ENCODE results near the gene CRACR2A.

Gene CRACR2A

GRCh38 chr12:3694673-3695072 is 58.2 kb downstream of the CRACR2A start:
- no peak for DNase-seq (ENCODE audit: low read depth)
- no peak overlapping the region for H3K4me3 ChIP-seq (ENCODE audit: control insufficient read depth, low read depth, low read length)
- no peak for TF ChIP-seq CTCF (IDR thresholded peaks at IDR 0.05; ENCODE audit: control insufficient read depth, insufficient read depth, low read depth, low read length, missing control alignments)

DNA sequence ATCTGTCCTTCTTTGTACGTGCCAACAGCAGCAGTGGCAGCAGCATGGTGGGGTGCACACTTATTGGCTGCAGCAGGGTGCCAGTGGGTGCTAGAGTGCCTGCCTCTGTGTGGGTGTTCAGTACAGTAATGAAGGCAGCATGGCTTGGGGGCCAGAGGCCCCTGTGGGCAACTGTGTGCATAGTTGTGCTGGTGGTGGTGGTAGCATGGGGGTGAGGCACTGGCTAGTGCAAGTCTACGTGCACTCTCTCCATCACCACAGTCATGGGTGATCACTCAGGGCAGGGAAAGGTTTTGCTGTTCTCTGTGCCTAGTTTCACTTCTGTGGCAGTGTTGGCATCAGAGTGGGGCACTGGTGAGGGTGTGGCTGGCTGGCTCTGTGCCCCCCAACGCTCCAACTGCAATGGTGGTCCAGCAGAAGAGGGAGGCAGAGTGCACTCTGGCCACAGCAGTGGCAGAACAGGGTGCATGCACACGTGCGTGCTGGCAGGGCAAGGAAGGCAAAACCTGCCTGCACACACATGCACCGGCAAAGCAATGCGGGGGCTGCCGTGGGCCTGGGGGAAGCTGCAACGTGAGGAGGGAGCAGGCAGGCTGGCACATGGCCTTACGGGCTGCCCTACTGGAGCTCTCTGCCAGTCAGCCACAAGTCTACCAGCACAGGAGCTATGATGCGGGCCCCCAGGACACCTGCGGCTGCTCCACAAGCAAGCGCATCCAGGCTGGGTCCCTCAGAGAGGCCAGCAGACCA is 60.1 kb downstream of the CRACR2A start:
- no peak for TF ChIP-seq CTCF (IDR thresholded peaks at IDR 0.05; ENCODE audit: control insufficient read depth, insufficient read depth, low read depth, low read length, missing control alignments)
- H3K4me3 ChIP-seq (ENCODE audit: control insufficient read depth, low read depth, low read length), result no peak overlapping the region
- DNase-seq (ENCODE audit: low read depth), result no peak

DNA sequence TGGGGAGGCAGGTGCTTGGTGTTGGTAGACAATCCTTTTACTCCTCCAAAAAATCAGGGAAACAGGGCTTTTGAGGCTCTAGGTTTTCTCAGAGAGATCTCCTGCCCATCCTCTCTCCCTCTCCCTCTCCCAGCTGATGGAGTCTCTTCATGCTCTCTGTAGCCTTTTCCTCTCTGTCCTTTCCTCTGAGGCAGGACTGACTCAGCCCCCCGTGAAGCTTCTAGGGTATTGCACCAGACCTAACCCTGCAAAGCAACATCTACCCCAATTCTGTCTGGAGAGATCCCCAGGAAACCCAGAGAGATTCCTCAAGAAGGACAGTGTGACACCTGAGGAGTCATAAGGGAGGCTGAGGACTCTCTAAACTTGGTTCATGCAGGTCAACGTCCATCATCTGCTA is 66.4 kb downstream of the CRACR2A start:
- no peak for TF ChIP-seq CTCF (IDR thresholded peaks at IDR 0.05; ENCODE audit: control insufficient read depth, insufficient read depth, low read depth, low read length, missing control alignments)
- DNase-seq (ENCODE audit: low read depth), result no peak
- H3K4me3 ChIP-seq (ENCODE audit: control insufficient read depth, low read depth, low read length), result no peak overlapping the region

DNA sequence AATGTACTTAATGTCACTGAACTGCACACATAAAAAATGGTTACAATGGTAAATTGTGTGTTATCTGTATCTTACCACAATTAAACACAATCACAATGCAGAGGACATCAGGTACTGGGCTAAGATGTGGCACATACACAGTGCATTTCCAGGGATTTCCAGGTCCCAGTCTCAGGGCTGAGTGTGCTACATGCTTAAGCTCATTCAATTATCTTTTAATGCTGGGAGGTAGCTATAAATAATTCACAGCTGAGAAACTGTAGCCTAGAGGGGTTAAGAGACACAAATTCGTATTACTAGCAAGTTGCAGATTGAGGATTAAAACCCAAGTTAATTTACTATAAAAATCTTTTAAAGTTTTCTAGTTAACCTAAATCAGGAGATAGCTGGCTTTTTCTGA is 67.1 kb downstream of the CRACR2A start:
- no peak for TF ChIP-seq CTCF (IDR thresholded peaks at IDR 0.05; ENCODE audit: control insufficient read depth, insufficient read depth, low read depth, low read length, missing control alignments)
- no peak for DNase-seq (ENCODE audit: low read depth)
- no peak overlapping the region for H3K4me3 ChIP-seq (ENCODE audit: control insufficient read depth, low read depth, low read length)

GRCh38 chr12:3684449-3685051 is 68.4 kb downstream of the CRACR2A start:
- no peak for DNase-seq (ENCODE audit: low read depth)
- no peak for TF ChIP-seq CTCF (IDR thresholded peaks at IDR 0.05; ENCODE audit: control insufficient read depth, insufficient read depth, low read depth, low read length, missing control alignments)
- H3K4me3 ChIP-seq (ENCODE audit: control insufficient read depth, low read depth, low read length), result no peak overlapping the region

DNA sequence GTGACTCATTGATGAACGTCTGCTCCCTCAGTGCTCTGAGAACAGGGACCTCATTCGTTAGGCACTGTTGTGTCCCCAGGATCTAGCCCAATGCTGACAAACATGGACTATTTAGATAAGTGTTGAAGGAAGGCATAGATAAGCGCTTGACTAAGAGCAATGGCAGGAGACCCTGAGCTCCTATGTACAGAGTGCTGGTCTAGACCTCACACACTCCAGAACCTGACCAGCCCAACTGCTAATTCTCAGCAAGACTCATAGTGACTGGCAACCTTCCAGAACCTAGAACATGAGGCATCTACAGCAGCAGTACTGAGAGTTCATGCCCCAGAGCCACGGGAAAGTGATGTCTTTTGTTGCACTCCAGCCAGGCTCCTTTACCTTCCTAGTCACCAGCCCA is 69.2 kb downstream of the CRACR2A start:
- no peak for DNase-seq (ENCODE audit: low read depth)
- no peak for TF ChIP-seq CTCF (IDR thresholded peaks at IDR 0.05; ENCODE audit: control insufficient read depth, insufficient read depth, low read depth, low read length, missing control alignments)
- H3K4me3 ChIP-seq (ENCODE audit: control insufficient read depth, low read depth, low read length), result no peak overlapping the region
